NB4 (cell line): ENCODE measurements around the gene PDSS1.

Experiments
- CTCF ChIP-seq: IDR thresholded peaks from one replicate; pipeline ENCODE4 v1.5.1; 2012; ENCODE audit warnings: low read depth, low read length
- MAX ChIP-seq: IDR thresholded peaks from 2 replicates; pipeline ENCODE4 v1.6.1; 2011; ENCODE audit warnings: low read depth, low read length
- POLR2A ChIP-seq: IDR thresholded peaks from 2 replicates; pipeline ENCODE4 v1.6.1; 2011; ENCODE audit warnings: mild to moderate bottlenecking; ENCODE audit not compliant: insufficient read length; ENCODE audit errors: extremely low read depth

GRCh38 chr10:26690731-26691475 lies 6.6 kb upstream of the PDSS1 start:
- TF ChIP-seq CTCF (no peak), POLR2A (no peak), MAX (no peak)
